Renal cortex interstitium (tissue), 15 donors: ENCODE measurements around the gene FAM72C. TPM values are rescaled to one million over a fixed set of nuclear protein-coding genes. Genes with fewer than 3 reads are reported as not detected.
"Not testable (repeated sequence)": the region's sequence is repeated elsewhere in the genome, so short reads cannot be mapped to it uniquely, and the experiment has no call there.

ENCODE experiments used
- DNase-seq, 11 donors: peaks; one replicate each; pipeline ENCODE4 v3.0.0-alpha.2; 2013; ENCODE audit warnings: low read depth in 9 of 11, low spot score in 4 of 11; ENCODE audit errors: extremely low read depth in 1 of 11
- long read RNA-seq, 16 experiments: transcript quantifications; one replicate each; lab custom pipeline, GENCODE V29; 2026
- polyA plus RNA-seq, 3 donors: library from polyadenylated mRNA; unstranded; fragments of 120-200 nt; gene quantifications; one replicate each; pipeline ENCODE4 v1.2.1, GENCODE V29; 2013; ENCODE audit not compliant: insufficient read length in 3 of 3

Gene FAM72C
- polyA plus RNA-seq, result 1 to 10 TPM in 2 of 3 donors, under 1 TPM in 1; 0.40 to 2.9 (median 2.4) TPM
- long read RNA-seq, donor 1, partial matches to known transcripts, result 0 of 1 reads
- long read RNA-seq, donor 1, other reads (novel, unspliced or antisense), result 0 of 1 reads
- long read RNA-seq, donor 2, partial matches to known transcripts, result 0 of 1 reads
- long read RNA-seq, donor 2, other reads (novel, unspliced or antisense), result 0 of 1 reads
- long read RNA-seq, donor 3, result 0 reads
- long read RNA-seq, donor 4, result 0 reads
- long read RNA-seq, donor 5, result 0 reads
- long read RNA-seq, donor 6, result 0 reads
- long read RNA-seq, donor 7, result 0 reads
- long read RNA-seq, donor 8, partial matches to known transcripts, result 0 of 1 reads
- long read RNA-seq, donor 8, other reads (novel, unspliced or antisense), result 0 of 1 reads
- long read RNA-seq, donor 9, result 0 reads
- long read RNA-seq, donor 10, partial matches to known transcripts, result 0 of 3 reads
- long read RNA-seq, donor 10, other reads (novel, unspliced or antisense), result 0 of 3 reads
- long read RNA-seq, donor 11, result 0 reads
- long read RNA-seq, donor 12, result 0 reads
- long read RNA-seq, donor 13, result 0 reads
- long read RNA-seq, donor 14, partial matches to known transcripts, result 0 of 1 reads
- long read RNA-seq, donor 14, other reads (novel, unspliced or antisense), result 0 of 1 reads
- long read RNA-seq, donor 15, result 0 reads
- long read RNA-seq, donor 16, partial matches to known transcripts, result 0 of 4 reads
- long read RNA-seq, donor 16, other reads (novel, unspliced or antisense), result 0 of 4 reads

- not testable (repeated sequence) for DNase-seq
These were observed at the start of gene FAM72C for GRCh38 chr1:143971924-143972700. Gene FAM72C (minus strand): TSS chr1:143971986. CDS start chr1:143971141, 845 bp downstream.

GRCh38 chr1:144020001-144020738 is 48.4 kb upstream of the FAM72C start:
- not testable (repeated sequence) for DNase-seq

GRCh38 chr1:144019101-144019500 is 47.3 kb upstream of the FAM72C start:
- not testable (repeated sequence) for DNase-seq

- DNase-seq, result not testable (repeated sequence)
These were observed 43.6 kb upstream of the FAM72C start for GRCh38 chr1:144015180-144015966.

- not testable (repeated sequence) for DNase-seq
These were observed 42.7 kb upstream of the FAM72C start for GRCh38 chr1:144014528-144014927.

- DNase-seq, result not testable (repeated sequence)
These were observed 42.3 kb upstream of the FAM72C start for GRCh38 chr1:144014121-144014520.

GRCh38 chr1:144012168-144012733 is 40.5 kb upstream of the FAM72C start:
- not testable (repeated sequence) for DNase-seq

GRCh38 chr1:144009410-144009809 is 37.6 kb upstream of the FAM72C start:
- not testable (repeated sequence) for DNase-seq

- DNase-seq, result not testable (repeated sequence)
These were observed 32.5 kb upstream of the FAM72C start for GRCh38 chr1:144004259-144004658.

- not testable (repeated sequence) for DNase-seq
These were observed 31.7 kb upstream of the FAM72C start for GRCh38 chr1:144003306-144004029.

GRCh38 chr1:144002141-144002881 is 30.5 kb upstream of the FAM72C start:
- DNase-seq, result not testable (repeated sequence)

- not testable (repeated sequence) for DNase-seq
These were observed 29.3 kb upstream of the FAM72C start for GRCh38 chr1:144001077-144001476.

- not testable (repeated sequence) for DNase-seq
These were observed 24.2 kb upstream of the FAM72C start for GRCh38 chr1:143996020-143996419.

- DNase-seq, result not testable (repeated sequence)
These were observed 21.6 kb upstream of the FAM72C start for GRCh38 chr1:143993301-143993907.

GRCh38 chr1:143990699-143991098 is 18.9 kb upstream of the FAM72C start:
- DNase-seq, result not testable (repeated sequence)

- not testable (repeated sequence) for DNase-seq
These were observed 17.9 kb upstream of the FAM72C start for GRCh38 chr1:143989719-143990118.
